OCI-LY1 (cell line): Measurements from ENCODE around the gene GNAL.

Source experiments
- H2AFZ ChIP-seq: fragments of 200-600 bp; sonication (generic), shearing (Covaris generic); 2 replicates; pipeline ENCODE4 v1.6.0; 2014; ENCODE audit warnings: antibody characterized with exemption, mild to moderate bottlenecking, low read length
- H3F3A ChIP-seq: fragments of 200-600 bp; sonication (generic), shearing (Covaris generic); 2 replicates; pipeline ENCODE4 v1.6.0; 2014; ENCODE audit warnings: mild to moderate bottlenecking, antibody characterized with exemption, low read length, moderate library complexity; ENCODE audit not compliant: insufficient read depth
- H3K27ac ChIP-seq: fragments of 200-600 bp; sonication (generic); 2 replicates; pipeline ENCODE4 v1.5.1; 2014; ENCODE audit warnings: low read length, mixed run types, mild to moderate bottlenecking, low read depth; ENCODE audit not compliant: poor library complexity, severe bottlenecking
- H3K27me3 ChIP-seq: fragments of 200-600 bp; sonication (generic); 2 replicates; pipeline ENCODE4 v1.6.0; 2014; ENCODE audit warnings: antibody characterized with exemption, mild to moderate bottlenecking, low read length, moderate library complexity; ENCODE audit not compliant: insufficient read depth
- H3K36me3 ChIP-seq: fragments of 200-600 bp; sonication (generic); 2 replicates; pipeline ENCODE4 v1.6.1; 2014; ENCODE audit warnings: mild to moderate bottlenecking, antibody characterized with exemption, low read length, moderate library complexity, mixed read lengths; ENCODE audit not compliant: insufficient read depth
- H3K4me1 ChIP-seq: fragments of 200-600 bp; sonication (generic); 2 replicates; pipeline ENCODE4 v1.5.1; 2014; ENCODE audit warnings: mild to moderate bottlenecking, low read length, moderate library complexity; ENCODE audit not compliant: insufficient read depth, severe bottlenecking
- H3K4me2 ChIP-seq: fragments of 200-600 bp; sonication (generic), shearing (Covaris generic); 2 replicates; pipeline ENCODE4 v1.6.1; 2014; ENCODE audit warnings: low read length
- H3K4me3 ChIP-seq: fragments of 200-600 bp; sonication (generic); 2 replicates; pipeline ENCODE4 v1.5.1; 2014; ENCODE audit warnings: low read length, low read depth, mild to moderate bottlenecking, mixed read lengths; ENCODE audit not compliant: poor library complexity, severe bottlenecking
- H3K79me2 ChIP-seq: fragments of 200-600 bp; shearing (Covaris generic); 2 replicates; pipeline ENCODE4 v1.6.1; 2016; ENCODE audit warnings: mixed run types, low read length, mixed read lengths; ENCODE audit not compliant: insufficient read depth
- H3K9ac ChIP-seq: fragments of 200-600 bp; sonication (generic), shearing (Covaris generic); 2 replicates; pipeline ENCODE4 v1.6.1; 2014; ENCODE audit warnings: mild to moderate bottlenecking, low read length, mixed read lengths
- H3K9me2 ChIP-seq: fragments of 200-600 bp; sonication (generic), shearing (Covaris generic); 2 replicates; pipeline ENCODE4 v1.6.1; 2014; ENCODE audit warnings: low read depth, mild to moderate bottlenecking, low read length, mixed read lengths
- H3K9me3 ChIP-seq: fragments of 200-600 bp; shearing (Covaris generic); 2 replicates; pipeline ENCODE4 v1.6.1; 2014; ENCODE audit warnings: low read length, mixed read lengths
- H4K20me1 ChIP-seq: fragments of 200-600 bp; sonication (generic), shearing (Covaris generic); 2 replicates; pipeline ENCODE4 v1.6.0; 2016; ENCODE audit warnings: mild to moderate bottlenecking, low read length; ENCODE audit not compliant: insufficient read depth
- CTCF ChIP-seq: fragments of 200-600 bp; sonication (generic), shearing (Covaris generic); IDR thresholded peaks from 2 replicates; pipeline ENCODE4 v1.5.1; 2017; ENCODE audit warnings: mild to moderate bottlenecking, antibody characterized with exemption, low read length, moderate library complexity, mixed read lengths
- EZH2 ChIP-seq: fragments of 200-600 bp; sonication (generic), shearing (Covaris generic); IDR thresholded peaks from 2 replicates; pipeline ENCODE4 v1.8.0; 2017; ENCODE audit warnings: borderline replicate concordance, mixed run types, mild to moderate bottlenecking, antibody characterized with exemption, low read length, moderate library complexity, mixed read lengths

Gene GNAL

GRCh38 chr18:11665146-11665545, 23.9 kb upstream of the GNAL start:
- TF ChIP-seq EZH2 (no peak), CTCF (no peak)
- H3F3A ChIP-seq = no peaks in the 10 kb centered on the region
- no peak overlapping the region for H3K9ac ChIP-seq
- no peak overlapping the region for H2AFZ ChIP-seq
- no peaks in the 10 kb centered on the region for H3K4me1 ChIP-seq
- H3K9me2 ChIP-seq = no peaks in the 10 kb centered on the region
- no peak overlapping the region for H3K4me3 ChIP-seq
- 0 out of 2 replicates have a peak, but pooled peaks cover 3% of the 10 kb centered on the region for H3K27me3 ChIP-seq
- no peaks in the 10 kb centered on the region for H4K20me1 ChIP-seq
- H3K27ac ChIP-seq = no peak overlapping the region
- H3K36me3 ChIP-seq = no peaks in the 10 kb centered on the region
- no peak overlapping the region for H3K4me2 ChIP-seq
- no peaks in the 10 kb centered on the region for H3K9me3 ChIP-seq
- no peaks in the 10 kb centered on the region for H3K79me2 ChIP-seq

GRCh38 chr18:11665587-11665986, 23.5 kb upstream of the GNAL start:
- Histone ChIP-seq H3K27me3 (0 out of 2 replicates have a peak, but pooled peaks cover 3% of the 10 kb centered on the region), H3K9ac (no peak overlapping the region)

DNA sequence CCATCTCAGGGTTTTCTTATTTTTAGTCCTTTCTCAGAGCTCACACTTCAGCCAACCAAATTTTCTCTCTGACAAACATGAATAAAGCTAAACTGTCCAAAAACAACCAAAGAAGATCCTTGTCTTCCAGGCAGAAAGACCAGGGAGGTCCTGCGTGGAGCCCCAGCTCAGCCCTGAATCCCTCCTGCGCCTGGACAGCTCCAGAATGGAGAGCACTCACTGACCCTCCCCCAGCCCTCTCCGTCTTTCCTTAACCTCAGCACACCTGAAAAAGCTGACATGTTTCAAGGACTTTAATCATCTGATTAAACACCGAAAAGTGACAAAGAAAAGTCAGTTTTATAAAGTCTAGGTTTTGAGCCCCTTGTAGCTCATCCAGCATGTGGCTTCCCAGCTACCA, 22.9 kb upstream of the GNAL start:
- Histone ChIP-seq H3K27me3 (0 out of 2 replicates have a peak, but pooled peaks cover 3% of the 10 kb centered on the region), H3K4me1 (no peaks in the 10 kb centered on the region), H3F3A (no peaks in the 10 kb centered on the region), H3K36me3 (no peaks in the 10 kb centered on the region), H3K4me2 (no peak overlapping the region), H2AFZ (no peak overlapping the region), H4K20me1 (no peaks in the 10 kb centered on the region), H3K79me2 (no peaks in the 10 kb centered on the region), H3K9me3 (no peaks in the 10 kb centered on the region), H3K27ac (no peak overlapping the region), H3K9me2 (no peaks in the 10 kb centered on the region), H3K4me3 (no peak overlapping the region), H3K9ac (no peak overlapping the region)
- no peak for TF ChIP-seq CTCF
- no peak for TF ChIP-seq EZH2

More at GRCh38 chr18:11665587-11665986, 23.5 kb upstream of the GNAL start:
- Histone ChIP-seq H3K9me2 (no peaks in the 10 kb centered on the region), H3K36me3 (no peaks in the 10 kb centered on the region), H2AFZ (no peak overlapping the region), H3F3A (no peaks in the 10 kb centered on the region), H3K4me2 (no peak overlapping the region), H3K4me1 (no peaks in the 10 kb centered on the region), H4K20me1 (no peaks in the 10 kb centered on the region), H3K27ac (no peak overlapping the region), H3K79me2 (no peaks in the 10 kb centered on the region), H3K4me3 (no peak overlapping the region), H3K9me3 (no peaks in the 10 kb centered on the region)
- no peak for TF ChIP-seq EZH2
- no peak for TF ChIP-seq CTCF
